H1 (cell line): ENCODE results near the gene LPAR3. TPM values are rescaled to one million over a fixed set of nuclear protein-coding genes. Genes with fewer than 3 reads are reported as not detected.

Source experiments
- CTCF ChIA-PET: fragments of 300-600 bp; sonication (Branson Sonifier 250); formaldehyde crosslinking; loops from one replicate; lab custom pipeline; 2021; ENCODE audit not compliant: partially characterized antibody; lab: Charles Lee
- POLR2A ChIA-PET: fragments of 300-600 bp; sonication (Branson Sonifier 250); formaldehyde crosslinking; loops from one replicate; lab custom pipeline; 2021; ENCODE audit warnings: inconsistent platforms; ENCODE audit not compliant: partially characterized antibody; lab: Charles Lee
- DNase-seq, 2 experiments: peaks; one replicate each; pipeline versions ENCODE4 v3.0.0 to v3.0.0-alpha.2; 2010 to 2022; ENCODE audit warnings: low spot score in 2 of 2, low read depth in 1 of 2, mixed read lengths in 1 of 2
- FAIRE-seq: peaks from 2 replicates; lab custom pipeline; 2011; peaks lifted over from hg19 to GRCh38; lab: Jason Lieb, UNC
- H2AFZ ChIP-seq: 2 replicates; pipeline ENCODE4 v1.8.1; 2012; ENCODE audit warnings: low read length, inconsistent platforms
- H2AK5ac ChIP-seq: 2 replicates; pipeline ENCODE4 v1.6.1; 2013; ENCODE audit warnings: low read depth, low read length
- H2BK120ac ChIP-seq: replicated peaks from 2 replicates; pipeline ENCODE3; 2013; ENCODE audit warnings: low read depth, low read length, inconsistent platforms
- H2BK12ac ChIP-seq: 2 replicates; pipeline ENCODE4 v1.6.1; 2013; ENCODE audit warnings: low read depth, low read length
- H2BK15ac ChIP-seq: 2 replicates; pipeline ENCODE4 v1.6.1; 2013; ENCODE audit warnings: low read length
- H2BK20ac ChIP-seq: 2 replicates; pipeline ENCODE4 v1.6.1; 2013; ENCODE audit warnings: low read length
- H2BK5ac ChIP-seq: 2 replicates; pipeline ENCODE4 v1.6.1; 2013; ENCODE audit warnings: low read depth, low read length
- H3K14ac ChIP-seq: 2 replicates; pipeline ENCODE4 v1.6.1; 2013; ENCODE audit warnings: inconsistent platforms; ENCODE audit not compliant: insufficient read length
- H3K18ac ChIP-seq: 2 replicates; pipeline ENCODE4 v1.6.1; 2013; ENCODE audit warnings: low read length; ENCODE audit errors: extremely low read depth
- H3K23ac ChIP-seq: 2 replicates; pipeline ENCODE4 v1.6.1; 2013; ENCODE audit warnings: inconsistent platforms; ENCODE audit not compliant: insufficient read length
- H3K23me2 ChIP-seq: 2 replicates; pipeline ENCODE4 v1.6.1; 2013; ENCODE audit warnings: low read depth, low read length
- H3K27ac ChIP-seq: 2 replicates; pipeline ENCODE4 v1.6.1; 2011; ENCODE audit warnings: low read depth, low read length, inconsistent platforms
- H3K27me3 ChIP-seq, 4 experiments: replicated peaks in 1 of 4; 1 replicate in 1 of 4; 2 replicates in 3 of 4; pipeline versions ENCODE4 v1.6.1 to v1.8.1; 2011 to 2013; ENCODE audit warnings: low read length in 3 of 4, mild to moderate bottlenecking in 3 of 4, inconsistent platforms in 2 of 4, mixed read lengths in 2 of 4, moderate library complexity in 1 of 4; ENCODE audit not compliant: control insufficient read depth in 3 of 4, insufficient read depth in 3 of 4; ENCODE audit errors: extremely low read depth in 1 of 4
- H3K36me3 ChIP-seq, 4 experiments: 2 replicates each; pipeline versions ENCODE4 v1.6.1 to v1.8.1; 2011 to 2013; ENCODE audit warnings: mild to moderate bottlenecking in 4 of 4, low read length in 3 of 4, moderate library complexity in 2 of 4, control low read depth in 1 of 4, inconsistent platforms in 1 of 4; ENCODE audit not compliant: insufficient read depth in 4 of 4, control insufficient read depth in 2 of 4
- H3K4ac ChIP-seq: replicated peaks from 2 replicates; pipeline ENCODE3; 2013; ENCODE audit warnings: low read length, low read depth, mixed read lengths, inconsistent platforms; ENCODE audit not compliant: insufficient read length
- H3K4me1 ChIP-seq, 4 experiments: replicated peaks in 1 of 4; 1 replicate in 1 of 4; 2 replicates in 3 of 4; pipeline versions ENCODE4 v1.6.1 to v1.8.1; 2011 to 2013; ENCODE audit warnings: low read length in 3 of 4, inconsistent platforms in 2 of 4, mixed read lengths in 1 of 4; ENCODE audit not compliant: insufficient read depth in 4 of 4, control insufficient read depth in 3 of 4
- H3K4me2 ChIP-seq, 2 experiments: 2 replicates each; pipeline versions ENCODE4 v1.6.1 to v1.8.1; 2011 to 2013; ENCODE audit warnings: low read depth in 2 of 2, low read length in 2 of 2, control low read depth in 1 of 2, inconsistent platforms in 1 of 2, mild to moderate bottlenecking in 1 of 2; ENCODE audit not compliant: insufficient read depth in 1 of 2
- H3K4me3 ChIP-seq, 4 experiments: fragments of 200-600, 300-600 bp in 1 of 4; sonication (generic), shearing (Covaris generic), sonication (Bioruptor Twin) in 1 of 4; 2 replicates each; pipeline versions ENCODE4 v1.5.1 to v1.8.1; 2011 to 2016; ENCODE audit warnings: low read length in 4 of 4, low read depth in 3 of 4, control low read depth in 2 of 4, inconsistent platforms in 2 of 4, mild to moderate bottlenecking in 2 of 4, mixed read lengths in 1 of 4, moderate library complexity in 1 of 4; ENCODE audit not compliant: insufficient read depth in 2 of 4; ENCODE audit errors: extremely low read depth in 1 of 4
- H3K56ac ChIP-seq: replicated peaks from 2 replicates; pipeline ENCODE3; 2013; ENCODE audit warnings: low read depth, mild to moderate bottlenecking, mixed read lengths, low read length, inconsistent platforms; ENCODE audit not compliant: insufficient read length
- H3K79me1 ChIP-seq: 2 replicates; pipeline ENCODE4 v1.6.1; 2013; ENCODE audit warnings: low read depth, low read length, control low read depth
- H3K79me2 ChIP-seq, 2 experiments: 2 replicates each; pipeline versions ENCODE4 v1.6.1 to v1.8.1; 2012 to 2013; ENCODE audit warnings: low read length in 2 of 2, mild to moderate bottlenecking in 2 of 2, inconsistent platforms in 1 of 2; ENCODE audit not compliant: insufficient read depth in 2 of 2, control insufficient read depth in 1 of 2
- H3K9ac ChIP-seq, 4 experiments: replicated peaks in 1 of 4; 1 replicate in 1 of 4; 2 replicates in 3 of 4; pipeline versions ENCODE4 v1.6.1 to v1.8.1; 2011 to 2013; ENCODE audit warnings: low read depth in 3 of 4, low read length in 3 of 4, control low read depth in 2 of 4, mild to moderate bottlenecking in 2 of 4, moderate library complexity in 2 of 4, inconsistent platforms in 1 of 4; ENCODE audit errors: extremely low read depth in 1 of 4
- H3K9me3 ChIP-seq, 2 experiments: 2 replicates each; pipeline versions ENCODE4 v1.6.1 to v1.8.1; 2012 to 2013; ENCODE audit warnings: mild to moderate bottlenecking in 2 of 2, moderate library complexity in 2 of 2, control low read depth in 1 of 2, inconsistent platforms in 1 of 2, low read depth in 1 of 2, low read length in 1 of 2, mixed read lengths in 1 of 2; ENCODE audit not compliant: insufficient read depth in 2 of 2
- H4K20me1 ChIP-seq, 2 experiments: replicated peaks in 1 of 2; 2 replicates each; pipeline versions ENCODE3 to v1.8.1; 2011 to 2013; ENCODE audit warnings: inconsistent platforms in 2 of 2, low read length in 2 of 2, mild to moderate bottlenecking in 1 of 2; ENCODE audit not compliant: insufficient read depth in 2 of 2, control insufficient read depth in 1 of 2
- H4K5ac ChIP-seq: 2 replicates; pipeline ENCODE4 v1.6.1; 2013; ENCODE audit warnings: low read length, low read depth, mixed read lengths, inconsistent platforms; ENCODE audit not compliant: insufficient read length
- H4K8ac ChIP-seq: 2 replicates; pipeline ENCODE4 v1.8.0; 2013; ENCODE audit warnings: mild to moderate bottlenecking, moderate library complexity, low read length, inconsistent platforms; ENCODE audit not compliant: insufficient read depth; ENCODE audit errors: extremely low read depth
- H4K91ac ChIP-seq: replicated peaks from 2 replicates; pipeline ENCODE3; 2013; ENCODE audit warnings: low read length, mixed read lengths, inconsistent platforms; ENCODE audit not compliant: insufficient read length
- CBX5 ChIP-seq: fragments of 300-800, 300-1000 bp; sonication (generic); IDR thresholded peaks from 2 replicates; pipeline ENCODE4 v1.7.1; 2016; ENCODE audit warnings: antibody characterized with exemption, low read length, low read depth
- CBX8 ChIP-seq: fragments of 300-800, 300-1000 bp; sonication (generic); IDR thresholded peaks from 2 replicates; pipeline ENCODE4 v1.7.1; 2016; ENCODE audit warnings: low read depth, low read length, borderline replicate concordance
- CEBPB ChIP-seq: IDR thresholded peaks from 2 replicates; pipeline ENCODE4 v1.6.1; 2012; ENCODE audit warnings: low read depth, low read length
- GTF2F1 ChIP-seq: IDR thresholded peaks from 2 replicates; pipeline ENCODE4 v1.6.1; 2012; ENCODE audit warnings: low read depth, low read length, improper control_type of control experiment, borderline replicate concordance
- KDM1A ChIP-seq: fragments of 200-600, 300-600 bp; sonication (generic); IDR thresholded peaks from 2 replicates; pipeline ENCODE4 v1.7.1; 2016; ENCODE audit warnings: mild to moderate bottlenecking, low read length, borderline replicate concordance
- MAX ChIP-seq: IDR thresholded peaks from 2 replicates; pipeline ENCODE4 v1.6.1; 2012; ENCODE audit warnings: inconsistent platforms
- PHF8 ChIP-seq: fragments of 200-600 bp; sonication (generic); conservative IDR thresholded peaks from 2 replicates; pipeline ENCODE4 v1.7.1; 2012; ENCODE audit warnings: low read depth, mild to moderate bottlenecking, inconsistent platforms, low read length, moderate library complexity
- POLR2AphosphoS5 ChIP-seq: IDR thresholded peaks from 2 replicates; pipeline ENCODE4 v1.6.1; 2011; ENCODE audit warnings: low read depth, low read length
- RNF2 ChIP-seq: fragments of 200-900, 300-1000 bp; sonication (generic); IDR thresholded peaks from 2 replicates; pipeline ENCODE4 v1.7.1; 2016; ENCODE audit warnings: borderline replicate concordance, low read depth, mild to moderate bottlenecking, antibody characterized with exemption, low read length; ENCODE audit not compliant: poor library complexity, severe bottlenecking; ENCODE audit errors: missing control alignments
- WGBS, 2 experiments: shearing (Covaris generic) in 1 of 2; methylation state at CpG; one replicate each; pipeline versions ENCODE4 v1.1.6 to v1.1.7; 2013 to 2015; ENCODE audit warnings: low lambda C conversion rate in 2 of 2, mixed read lengths in 2 of 2, inconsistent platforms in 1 of 2, low coverage in 1 of 2, missing lambda C conversion rate in 1 of 2; ENCODE audit not compliant: insufficient replicate concordance in 2 of 2, insufficient coverage in 1 of 2, insufficient read length in 1 of 2; ENCODE audit errors: extremely low coverage in 1 of 2, missing lambda C conversion rate in 1 of 2; 5-methylcytosine and 5-hydroxymethylcytosine counted together
- polyA plus RNA-seq, 7 experiments: library from polyadenylated mRNA; depleted of rRNA in 3 of 7; stranded (reverse) in 5 of 7; unstranded in 2 of 7; fragments of >200 nt in 5 of 7; fragments of 200-250 nt in 2 of 7; gene quantifications; 1 replicate in 5 of 7; 2 replicates in 1 of 7; 4 replicates in 1 of 7; pipeline versions ENCODE4 v1.2.1 to v1.2.3, GENCODE V29; 2011 to 2013; ENCODE audit warnings: missing spikeins in 2 of 7, mixed read lengths in 2 of 7
- total RNA-seq: library from RNA; stranded (reverse); fragmentation: NEBNext Ultra II Directional; extraction: Animal tissue kit (Norgen Biotek cat#: 25700); gene quantifications from 2 replicates; pipeline ENCODE4 v1.2.1, GENCODE V29; 2021

The LPAR3 gene
- total and polyA plus RNA-seq, 2 of the 8 experiments (the other 6 are each of a cell fraction or from before 2014, with no cell fraction given) = 17.1 to 25.4 TPM

GRCh38 chr1:84876353-84876752 is 16.7 kb downstream of the LPAR3 start:
- no peak overlapping the region for H2AK5ac ChIP-seq
- no peak for FAIRE-seq

More at GRCh38 chr1:84876353-84876752, 16.7 kb downstream of the LPAR3 start:
- Histone ChIP-seq H2BK120ac (no peak overlapping the region), H3K79me1 (peaks cover 6% of the 10 kb centered on the region; the same call in 1 of the 2 replicates), H3K79me2 (peaks cover 0 to 17% of the 10 kb centered on the region in 2 experiments; a peak in 2 of 4 replicates), H2BK12ac (no peak overlapping the region), H4K20me1 (no peaks in the 10 kb centered on the region), H3K4me3 (no peak overlapping the region), H2BK20ac (no peak overlapping the region), H4K5ac (no peak overlapping the region), H3K9ac (no peak overlapping the region), H4K8ac (no peak overlapping the region), H3K9me3 (no peaks in the 10 kb centered on the region), H3K14ac (no peak overlapping the region), H3K27me3 (no peaks in the 10 kb centered on the region), H2BK5ac (no peak overlapping the region), H3K23me2 (no peaks in the 10 kb centered on the region), H3K56ac (no peak overlapping the region), H2BK15ac (no peak overlapping the region), H3K23ac (no peak overlapping the region), H4K91ac (no peak overlapping the region), H3K4ac (no peak overlapping the region), H3K4me2 (no peak overlapping the region), H2AFZ (no peak overlapping the region), H3K18ac (no peak overlapping the region), H3K36me3 (no peaks in the 10 kb centered on the region), H3K4me1 (no peaks in the 10 kb centered on the region), H3K27ac (no peak overlapping the region)
- ChIA-PET CTCF (no interaction called here), POLR2A (no interaction called here)
- 92% methylated on average over 5 of the region's 5 CpGs; no CpG with 5 or more reads in 1 of the 2 experiments for WGBS, 2 experiments
- no peak for DNase-seq
- TF ChIP-seq KDM1A = no peak
- no peak for TF ChIP-seq CBX8
- TF ChIP-seq RNF2 = no peak
- TF ChIP-seq POLR2AphosphoS5 = no peak
- TF ChIP-seq MAX = no peak
- no peak for TF ChIP-seq GTF2F1
- no peak for TF ChIP-seq PHF8
- no peak for TF ChIP-seq CEBPB
- TF ChIP-seq CBX5 = no peak
